GM21423 (cell line): ENCODE measurements around the gene SGIP1.
"Not testable (repeated sequence)": the region's sequence is repeated elsewhere in the genome, so short reads cannot be mapped to it uniquely, and the experiment has no call there.

Experiments
- ATAC-seq: cut with Tn5 transposase; IDR thresholded peaks from one replicate; pipeline ENCODE4 v1.9.1; 2021; ENCODE audit warnings: mild to moderate bottlenecking, moderate library complexity; ENCODE audit not compliant: unreplicated experiment

SGIP1 gene

GRCh38 chr1:66552287-66552686 lies 18.3 kb downstream of the SGIP1 start:
- ATAC-seq: no peak

GRCh38 chr1:66552829-66553228 lies 18.9 kb downstream of the SGIP1 start:
- no peak for ATAC-seq

GRCh38 chr1:66553846-66554245 lies 19.9 kb downstream of the SGIP1 start:
- no peak for ATAC-seq

- no peak for ATAC-seq
Observed at GRCh38 chr1:66556161-66556611, 22.2 kb downstream of the SGIP1 start.

GRCh38 chr1:66557157-66557556 lies 23.2 kb downstream of the SGIP1 start:
- ATAC-seq: no peak

- no peak for ATAC-seq
Observed at GRCh38 chr1:66559517-66559916, 25.6 kb downstream of the SGIP1 start.

- no peak for ATAC-seq
Observed at GRCh38 chr1:66562561-66562960, 28.6 kb downstream of the SGIP1 start.

- no peak for ATAC-seq
Observed at GRCh38 chr1:66563094-66563800, 29.3 kb downstream of the SGIP1 start.

- no peak for ATAC-seq
Observed at GRCh38 chr1:66563941-66564630, 30.1 kb downstream of the SGIP1 start.

- no peak for ATAC-seq
Observed at GRCh38 chr1:66570196-66570595, 36.2 kb downstream of the SGIP1 start.

GRCh38 chr1:66571789-66572188 lies 37.8 kb downstream of the SGIP1 start:
- ATAC-seq: no peak

- ATAC-seq: no peak
Observed at GRCh38 chr1:66575739-66576138, 41.8 kb downstream of the SGIP1 start.

- no peak for ATAC-seq
Observed at GRCh38 chr1:66576645-66577044, 42.7 kb downstream of the SGIP1 start.

GRCh38 chr1:66578841-66579240 lies 44.9 kb downstream of the SGIP1 start:
- ATAC-seq: no peak

GRCh38 chr1:66580081-66580480 lies 46.1 kb downstream of the SGIP1 start:
- ATAC-seq: no peak

- ATAC-seq: no peak
Observed at GRCh38 chr1:66583021-66583420, 49.1 kb downstream of the SGIP1 start.

GRCh38 chr1:66585002-66585401 lies 51.0 kb downstream of the SGIP1 start:
- ATAC-seq: no peak

- ATAC-seq: no peak
Observed at GRCh38 chr1:66589326-66589725, 55.4 kb downstream of the SGIP1 start.

- not testable (repeated sequence) for ATAC-seq
Observed at GRCh38 chr1:66592106-66592507, 58.2 kb downstream of the SGIP1 start.

- ATAC-seq: no peak
Observed at GRCh38 chr1:66596191-66596590, 62.2 kb downstream of the SGIP1 start.

- ATAC-seq: no peak
Observed at GRCh38 chr1:66597500-66597899, 63.5 kb downstream of the SGIP1 start.

- no peak for ATAC-seq
Observed at GRCh38 chr1:66598670-66599069, 64.7 kb downstream of the SGIP1 start.
